PC-9 (cell line): ENCODE data around the gene HGD. TPM values are rescaled to one million over a fixed set of nuclear protein-coding genes. Genes with fewer than 3 reads are reported as not detected.

Experiments used
- BruUV-seq: library from RNA; stranded (reverse); fragments of 400-500 nt; replicated peaks from 2 replicates; lab custom pipeline; 2021; lab: Mats Ljungman, UMichigan
- CTCF ChIA-PET: fragments of 300-600 bp; sonication (Branson Sonifier 250); formaldehyde crosslinking; loops from one replicate; lab custom pipeline; 2022; ENCODE audit warnings: antibody characterized with exemption; lab: Charles Lee
- POLR2A ChIA-PET: fragments of 300-600 bp; sonication (Branson Sonifier 250); formaldehyde crosslinking; loops from one replicate; lab custom pipeline; 2022; ENCODE audit warnings: antibody characterized with exemption; ENCODE audit not compliant: unreplicated experiment; lab: Charles Lee
- DNase-seq, 2 experiments: peaks; one replicate each; pipeline versions ENCODE4 v3.0.0 to v3.0.0-alpha.2; 2015 to 2022; ENCODE audit warnings: mixed read lengths in 1 of 2
- H2AFZ ChIP-seq: fragments of 200-600 bp; sonication (generic); 2 replicates; pipeline ENCODE4 v1.8.1; 2017; ENCODE audit warnings: antibody characterized with exemption
- H3F3A ChIP-seq: fragments of 200-600 bp; sonication (generic); 2 replicates; pipeline ENCODE4 v1.8.1; 2017; ENCODE audit warnings: antibody characterized with exemption, mild to moderate bottlenecking, low read depth; ENCODE audit not compliant: insufficient read depth
- H3K27ac ChIP-seq: fragments of 200-600 bp; sonication (generic); 2 replicates; pipeline ENCODE4 v1.6.1; 2016; ENCODE audit warnings: mixed run types
- H3K27me3 ChIP-seq: fragments of 200-600 bp; sonication (generic); 2 replicates; pipeline ENCODE4 v1.6.1; 2016; ENCODE audit warnings: low read depth, mixed run types; ENCODE audit not compliant: insufficient read depth
- H3K36me3 ChIP-seq: fragments of 200-600 bp; sonication (generic); 2 replicates; pipeline ENCODE4 v1.6.1; 2016; ENCODE audit warnings: low read depth, mixed run types
- H3K4me1 ChIP-seq: fragments of 200-600 bp; sonication (generic); replicated peaks from 2 replicates; pipeline ENCODE4 v1.6.1; 2016; ENCODE audit warnings: mixed run types; ENCODE audit not compliant: insufficient read depth
- H3K4me2 ChIP-seq: fragments of 200-600 bp; sonication (generic); 2 replicates; pipeline ENCODE4 v1.6.1; 2017; ENCODE audit warnings: mixed run types
- H3K4me3 ChIP-seq: fragments of 200-600 bp; sonication (generic); 2 replicates; pipeline ENCODE4 v1.6.1; 2016; ENCODE audit warnings: mixed run types
- H3K79me2 ChIP-seq: fragments of 200-600 bp; sonication (generic); 2 replicates; pipeline ENCODE4 v1.6.1; 2017; ENCODE audit warnings: low read depth, mixed run types
- H3K9me2 ChIP-seq: fragments of 200-600 bp; sonication (generic); 2 replicates; pipeline ENCODE4 v1.8.1; 2017; ENCODE audit warnings: mild to moderate bottlenecking; ENCODE audit not compliant: insufficient read depth
- H3K9me3 ChIP-seq: fragments of 200-600 bp; sonication (generic); 2 replicates; pipeline ENCODE4 v1.8.1; 2016; ENCODE audit warnings: low read depth; ENCODE audit not compliant: insufficient read depth
- H4K20me1 ChIP-seq: fragments of 200-600 bp; sonication (generic); 2 replicates; pipeline ENCODE4 v1.8.1; 2017; ENCODE audit not compliant: insufficient read depth
- CTCF ChIP-seq: fragments of 200-600 bp; sonication (generic); conservative IDR thresholded peaks from 2 replicates; pipeline ENCODE4 v1.6.1; 2017; ENCODE audit warnings: mixed run types, antibody characterized with exemption, mild to moderate bottlenecking, moderate library complexity
- EZH2 ChIP-seq: fragments of 200-600 bp; sonication (generic); IDR thresholded peaks from 2 replicates; pipeline ENCODE4 v1.8.0; 2017; ENCODE audit warnings: antibody characterized with exemption, low read depth
- intact Hi-C: fragments of 100-400 bp; cut with micrococcal nuclease; formaldehyde crosslinking; loops from one replicate; pipeline ENCODE4 v1.10.0; 2022; ENCODE audit not compliant: unreplicated experiment
- total RNA-seq: library from RNA; stranded (reverse); gene quantifications from 2 replicates; pipeline ENCODE4 v1.2.3, GENCODE V29; 2021

Gene HGD
- total RNA-seq, 1 experiment from 2014 or later = 0.65 TPM

GRCh38 chr3:120604382-120604781 lies 77.7 kb downstream of the HGD start:
- intact Hi-C loops = no loop called here

GRCh38 chr3:120602682-120603081 lies 79.4 kb downstream of the HGD start:
- H3F3A ChIP-seq = peaks cover 9% of the 10 kb centered on the region
- H3K36me3 ChIP-seq = peaks cover 23% of the 10 kb centered on the region
- H3K79me2 ChIP-seq = peaks cover 6% of the 10 kb centered on the region
- no peaks in the 10 kb centered on the region for H3K4me1 ChIP-seq
- CTCF ChIA-PET = no interaction called here
- no TSS peak for BruUV-seq
- no peak overlapping the region for H3K27ac ChIP-seq
- H3K4me3 ChIP-seq = no peak overlapping the region
- no peaks in the 10 kb centered on the region for H3K9me2 ChIP-seq
- POLR2A ChIA-PET = interaction anchor here (0.6 kb wide), 2 partner anchors 17 to 1033 kb away, joined by 3 to 11 read pairs; no protein-coding TSS in a partner anchor
- H3K9me3 ChIP-seq = no peaks in the 10 kb centered on the region
- H4K20me1 ChIP-seq = peaks cover 6% of the 10 kb centered on the region; the same call in 1 of the 2 replicates
- TF ChIP-seq EZH2 (no peak), CTCF (no peak)
- H3K27me3 ChIP-seq = no peaks in the 10 kb centered on the region
- H3K4me2 ChIP-seq = no peak overlapping the region
- DNase-seq = no peak
- intact Hi-C loops = no loop called here
- no peak overlapping the region for H2AFZ ChIP-seq

More at GRCh38 chr3:120604382-120604781, 77.7 kb downstream of the HGD start:
- H3K4me1 ChIP-seq = no peaks in the 10 kb centered on the region
- peaks cover 11% of the 10 kb centered on the region; the same call in 1 of the 2 replicates for H3K36me3 ChIP-seq
- no peak overlapping the region for H3K4me3 ChIP-seq
- no peaks in the 10 kb centered on the region for H3K27me3 ChIP-seq
- ChIA-PET CTCF (no interaction called here), POLR2A (no interaction called here)
- peaks cover 4% of the 10 kb centered on the region for H3F3A ChIP-seq
- H3K9me3 ChIP-seq = no peaks in the 10 kb centered on the region
- TF ChIP-seq CTCF = no peak
- no peak for TF ChIP-seq EZH2
- no peak overlapping the region for H3K4me2 ChIP-seq
- no peak overlapping the region for H2AFZ ChIP-seq
- no peaks in the 10 kb centered on the region for H3K79me2 ChIP-seq
- peaks cover 6% of the 10 kb centered on the region; the same call in 1 of the 2 replicates for H4K20me1 ChIP-seq
- H3K9me2 ChIP-seq = no peaks in the 10 kb centered on the region
- BruUV-seq = no TSS peak
- no peak overlapping the region for H3K27ac ChIP-seq
- no peak for DNase-seq

GRCh38 chr3:120601554-120601953 lies 80.5 kb downstream of the HGD start:
- Histone ChIP-seq H3K4me3 (no peak overlapping the region), H3K9me3 (no peaks in the 10 kb centered on the region), H3K4me1 (peaks cover 6% of the 10 kb centered on the region; the same call in 1 of the 2 replicates), H3K36me3 (peaks cover 27% of the 10 kb centered on the region), H3K79me2 (peaks cover 16% of the 10 kb centered on the region), H3F3A (peaks cover 9% of the 10 kb centered on the region), H3K4me2 (no peak overlapping the region), H3K9me2 (no peaks in the 10 kb centered on the region), H3K27ac (no peak overlapping the region), H3K27me3 (no peaks in the 10 kb centered on the region), H2AFZ (no peak overlapping the region), H4K20me1 (peaks cover 10% of the 10 kb centered on the region; the same call in 1 of the 2 replicates)
- POLR2A ChIA-PET = no interaction called here
- intact Hi-C loops = no loop called here
- BruUV-seq = no TSS peak
- CTCF ChIA-PET = no interaction called here
- no peak for DNase-seq
- TF ChIP-seq EZH2 (no peak), CTCF (no peak)
